Activated naive CD8-positive, alpha-beta T cell (primary cell): Measurements from ENCODE around the gene IGSF23.

ENCODE experiments used
- H3K27ac Mint-ChIP-seq: one replicate; pipeline ENCODE4 v1.8.0; 2021; ENCODE audit warnings: mixed read lengths
- H3K27me3 Mint-ChIP-seq: one replicate; pipeline ENCODE4 v1.8.0; 2021; ENCODE audit warnings: mixed read lengths
- H3K36me3 Mint-ChIP-seq: one replicate; pipeline ENCODE4 v1.8.0; 2021; ENCODE audit warnings: mixed read lengths
- H3K4me1 Mint-ChIP-seq: one replicate; pipeline ENCODE4 v1.8.0; 2021; ENCODE audit warnings: low read depth, mixed read lengths
- H3K4me3 Mint-ChIP-seq: one replicate; pipeline ENCODE4 v1.8.0; 2021; ENCODE audit warnings: mild to moderate bottlenecking, mixed read lengths
- H3K9me3 Mint-ChIP-seq: one replicate; pipeline ENCODE4 v1.8.0; 2021; ENCODE audit warnings: low read depth, mixed read lengths

Gene IGSF23

GRCh38 chr19:44636439-44637389, 23.4 kb downstream of the IGSF23 start:
- Mint-ChIP-seq H3K4me1 (no peaks in the 10 kb centered on the region), H3K27ac (no peak overlapping the region), H3K36me3 (peaks cover 3% of the 10 kb centered on the region), H3K27me3 (peaks cover 4% of the 10 kb centered on the region), H3K9me3 (no peaks in the 10 kb centered on the region), H3K4me3 (no peak overlapping the region)

GRCh38 chr19:44637390-44637764, 24.0 kb downstream of the IGSF23 start:
- Mint-ChIP-seq H3K27me3 (peaks cover 4% of the 10 kb centered on the region), H3K27ac (no peak overlapping the region), H3K4me3 (no peak overlapping the region), H3K9me3 (no peaks in the 10 kb centered on the region), H3K4me1 (no peaks in the 10 kb centered on the region), H3K36me3 (peaks cover 3% of the 10 kb centered on the region)

GRCh38 chr19:44640518-44640917, 27.2 kb downstream of the IGSF23 start:
- H3K27me3 Mint-ChIP-seq, result no peaks in the 10 kb centered on the region
- H3K4me3 Mint-ChIP-seq, result no peak overlapping the region
- no peak overlapping the region for H3K27ac Mint-ChIP-seq
- peaks cover 2% of the 10 kb centered on the region for H3K4me1 Mint-ChIP-seq
- H3K36me3 Mint-ChIP-seq, result no peaks in the 10 kb centered on the region
- H3K9me3 Mint-ChIP-seq, result no peaks in the 10 kb centered on the region

GRCh38 chr19:44641501-44642265, 28.3 kb downstream of the IGSF23 start:
- Mint-ChIP-seq H3K4me3 (no peak overlapping the region), H3K27me3 (no peaks in the 10 kb centered on the region), H3K4me1 (peaks cover 4% of the 10 kb centered on the region), H3K27ac (no peak overlapping the region), H3K9me3 (no peaks in the 10 kb centered on the region), H3K36me3 (no peaks in the 10 kb centered on the region)

GRCh38 chr19:44642377-44642776, 29.0 kb downstream of the IGSF23 start:
- no peak overlapping the region for H3K27ac Mint-ChIP-seq
- H3K36me3 Mint-ChIP-seq, result no peaks in the 10 kb centered on the region
- H3K4me1 Mint-ChIP-seq, result peaks cover 4% of the 10 kb centered on the region
- no peak overlapping the region for H3K4me3 Mint-ChIP-seq
- no peaks in the 10 kb centered on the region for H3K9me3 Mint-ChIP-seq
- H3K27me3 Mint-ChIP-seq, result no peaks in the 10 kb centered on the region

- no peaks in the 10 kb centered on the region for H3K27me3 Mint-ChIP-seq
- H3K4me3 Mint-ChIP-seq, result peak within 1 kb of the TSS; percentile 84
- H3K27ac Mint-ChIP-seq, result no peak within 1 kb of the TSS
- H3K36me3 Mint-ChIP-seq, result no peaks in the 10 kb centered on the region
- no peaks in the 10 kb centered on the region for H3K9me3 Mint-ChIP-seq
- H3K4me1 Mint-ChIP-seq, result peaks cover 4% of the 10 kb centered on the region
Measured at GRCh38 chr19:44643605-44644401, 30.4 kb downstream of the IGSF23 start, which contains the start of gene PVR. PVR (plus strand) TSS chr19:44643910; CDS start chr19:44644097, 187 bp downstream.

- no peaks in the 10 kb centered on the region for H3K27me3 Mint-ChIP-seq
- H3K27ac Mint-ChIP-seq, result no peak overlapping the region
- H3K9me3 Mint-ChIP-seq, result no peaks in the 10 kb centered on the region
Measured at GRCh38 chr19:44644402-44645016, 31.1 kb downstream of the IGSF23 start.

GRCh38 chr19:44645407-44646048, 32.2 kb downstream of the IGSF23 start:
- no peaks in the 10 kb centered on the region for H3K27me3 Mint-ChIP-seq

More at GRCh38 chr19:44644402-44645016, 31.1 kb downstream of the IGSF23 start:
- H3K36me3 Mint-ChIP-seq, result no peaks in the 10 kb centered on the region
- peak overlapping the region; percentile 84 for H3K4me3 Mint-ChIP-seq
- H3K4me1 Mint-ChIP-seq, result peaks cover 4% of the 10 kb centered on the region

GRCh38 chr19:44646049-44646416, 32.7 kb downstream of the IGSF23 start:
- Mint-ChIP-seq H3K27ac (no peak overlapping the region), H3K36me3 (no peaks in the 10 kb centered on the region), H3K4me1 (peaks cover 4% of the 10 kb centered on the region), H3K4me3 (no peak overlapping the region), H3K9me3 (no peaks in the 10 kb centered on the region), H3K27me3 (no peaks in the 10 kb centered on the region)

More at GRCh38 chr19:44645407-44646048, 32.2 kb downstream of the IGSF23 start:
- H3K9me3 Mint-ChIP-seq, result no peaks in the 10 kb centered on the region
- H3K27ac Mint-ChIP-seq, result no peak overlapping the region
- peaks cover 4% of the 10 kb centered on the region for H3K4me1 Mint-ChIP-seq
- H3K4me3 Mint-ChIP-seq, result peak overlapping the region; percentile 23
- no peaks in the 10 kb centered on the region for H3K36me3 Mint-ChIP-seq

GRCh38 chr19:44647144-44647543, 33.8 kb downstream of the IGSF23 start:
- no peaks in the 10 kb centered on the region for H3K27me3 Mint-ChIP-seq
- no peaks in the 10 kb centered on the region for H3K36me3 Mint-ChIP-seq
- H3K4me1 Mint-ChIP-seq, result peaks cover 4% of the 10 kb centered on the region
- no peak overlapping the region for H3K27ac Mint-ChIP-seq
- H3K9me3 Mint-ChIP-seq, result no peaks in the 10 kb centered on the region
- H3K4me3 Mint-ChIP-seq, result no peak overlapping the region

GRCh38 chr19:44648631-44649251, 35.4 kb downstream of the IGSF23 start:
- no peaks in the 10 kb centered on the region for H3K9me3 Mint-ChIP-seq
- H3K4me1 Mint-ChIP-seq, result peaks cover 4% of the 10 kb centered on the region
- H3K4me3 Mint-ChIP-seq, result no peak overlapping the region
- no peaks in the 10 kb centered on the region for H3K27me3 Mint-ChIP-seq
- no peaks in the 10 kb centered on the region for H3K36me3 Mint-ChIP-seq
- no peak overlapping the region for H3K27ac Mint-ChIP-seq

GRCh38 chr19:44649578-44650145, 36.3 kb downstream of the IGSF23 start:
- Mint-ChIP-seq H3K4me3 (no peak overlapping the region), H3K4me1 (peaks cover 8% of the 10 kb centered on the region), H3K9me3 (no peaks in the 10 kb centered on the region), H3K27ac (no peak overlapping the region), H3K36me3 (no peaks in the 10 kb centered on the region), H3K27me3 (no peaks in the 10 kb centered on the region)

- Mint-ChIP-seq H3K9me3 (no peaks in the 10 kb centered on the region), H3K4me3 (no peak overlapping the region), H3K36me3 (peaks cover 2% of the 10 kb centered on the region), H3K27ac (no peak overlapping the region), H3K4me1 (peaks cover 9% of the 10 kb centered on the region), H3K27me3 (no peaks in the 10 kb centered on the region)
Measured at GRCh38 chr19:44653343-44653742, 40.0 kb downstream of the IGSF23 start.
